T follicular helper cell (primary cell): Measurements from ENCODE around the gene PRDM16.

Experiments used
- DNase-seq: peaks from one replicate; pipeline ENCODE4 v3.0.0-alpha.2; 2020; ENCODE audit warnings: low read depth

PRDM16 gene

DNA sequence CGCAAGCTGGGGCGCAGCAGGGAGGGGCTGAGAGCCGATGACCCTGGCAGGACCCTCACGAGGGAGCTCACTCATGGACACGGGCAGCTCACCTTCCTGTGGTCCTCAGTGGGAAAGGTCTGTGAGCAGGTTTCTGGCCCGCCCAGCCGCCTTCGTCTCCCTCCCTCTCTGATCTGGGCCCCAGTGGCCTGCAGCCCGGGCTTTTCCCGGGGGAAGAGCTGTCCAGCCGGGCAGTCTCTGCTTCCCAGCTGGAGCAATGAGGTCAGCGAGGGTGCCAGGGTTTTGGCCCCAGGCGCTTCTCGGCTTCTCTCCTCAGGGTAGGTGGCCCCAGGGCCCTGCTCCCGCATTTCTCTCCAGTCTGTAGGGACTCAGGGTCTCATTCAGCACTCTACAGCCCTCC, 363.3 kb downstream of the PRDM16 start:
- no peak for DNase-seq

DNA sequence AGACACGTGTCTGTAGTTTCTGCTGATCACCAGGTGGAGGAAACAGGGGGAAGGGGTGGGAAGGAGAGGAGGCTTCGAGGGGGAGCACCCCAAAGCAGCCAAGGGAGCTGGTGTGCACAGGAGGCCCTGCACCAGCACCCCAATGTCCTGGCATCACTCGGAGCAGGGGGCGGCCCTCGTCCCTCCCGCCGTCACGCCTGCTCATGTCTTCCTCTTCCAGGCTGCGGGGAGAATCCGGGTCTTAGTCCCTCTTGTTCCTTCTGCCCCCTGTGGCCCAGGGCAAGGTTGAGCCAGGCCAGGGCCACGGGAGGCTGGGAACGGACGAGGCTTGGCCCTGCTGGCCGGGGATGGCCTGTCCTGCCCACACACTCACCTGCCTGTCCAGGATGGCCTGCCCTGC, 364.1 kb downstream of the PRDM16 start:
- no peak for DNase-seq

DNA sequence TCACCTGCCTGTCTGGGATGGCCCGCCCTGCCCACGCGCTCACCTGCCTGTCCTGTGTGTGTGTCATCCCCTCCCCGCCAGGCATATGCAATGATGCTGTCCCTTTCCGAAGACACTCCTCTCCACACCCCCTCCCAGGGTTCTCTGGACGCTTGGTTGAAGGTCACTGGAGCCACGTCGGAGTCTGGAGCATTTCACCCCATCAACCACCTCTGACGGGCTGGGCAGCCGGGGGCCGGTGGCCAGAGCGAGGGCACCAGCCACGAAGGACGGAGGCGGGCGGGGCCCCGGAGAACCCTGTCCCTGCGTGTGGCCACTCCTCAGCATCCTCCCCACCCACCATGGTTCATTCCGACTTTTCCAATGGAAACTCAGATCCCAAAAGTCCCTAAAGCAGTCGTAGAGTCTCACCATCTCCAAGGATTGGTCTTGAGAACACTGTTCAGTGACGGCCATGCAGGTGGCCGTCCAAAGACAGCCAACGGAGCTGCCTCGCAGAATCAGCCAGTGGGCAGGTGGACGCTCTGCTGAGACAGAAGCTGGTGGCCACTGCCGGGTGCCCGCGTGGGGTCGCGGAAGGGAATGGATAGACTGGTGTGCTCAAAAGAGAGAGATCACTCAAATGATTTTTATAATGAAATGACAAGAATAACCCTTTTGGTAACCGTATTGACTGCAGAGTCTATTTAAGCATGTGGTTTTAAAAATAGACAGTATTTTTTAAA, 364.8 kb downstream of the PRDM16 start:
- no peak for DNase-seq

DNA sequence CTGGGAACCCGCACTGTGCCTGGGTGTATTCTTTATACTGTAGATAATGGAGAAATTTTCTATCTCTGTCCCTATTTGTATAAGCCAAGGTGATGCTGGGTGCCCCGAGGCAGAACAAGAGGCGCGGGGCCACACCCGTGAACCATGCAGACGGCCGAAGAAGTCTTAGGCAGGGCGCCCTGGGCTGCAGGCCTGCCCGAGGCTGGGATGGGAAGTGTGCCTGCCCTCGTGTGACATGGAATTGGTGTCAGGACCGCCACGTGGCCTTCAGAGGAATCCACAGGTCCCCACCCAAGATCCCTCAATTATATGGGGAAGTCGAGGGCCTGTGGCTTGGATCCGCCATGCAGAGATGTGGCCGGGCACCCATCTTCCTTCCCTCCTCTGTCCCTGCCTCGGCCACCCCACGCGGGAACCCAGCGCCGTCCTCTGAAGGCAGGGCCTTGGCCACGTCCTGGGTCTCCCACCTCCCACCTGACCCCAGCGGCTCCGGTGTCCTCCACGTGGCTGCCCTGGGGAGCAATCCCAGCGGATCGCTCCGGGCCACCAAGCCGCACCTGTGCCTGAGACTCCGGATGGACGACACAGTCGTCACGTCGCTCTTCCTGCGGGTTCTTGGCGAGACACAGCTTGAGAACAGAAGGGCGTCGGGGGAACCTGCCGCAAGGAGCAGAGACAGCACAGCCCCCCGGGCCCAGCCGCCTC, 365.6 kb downstream of the PRDM16 start:
- no peak for DNase-seq

DNA sequence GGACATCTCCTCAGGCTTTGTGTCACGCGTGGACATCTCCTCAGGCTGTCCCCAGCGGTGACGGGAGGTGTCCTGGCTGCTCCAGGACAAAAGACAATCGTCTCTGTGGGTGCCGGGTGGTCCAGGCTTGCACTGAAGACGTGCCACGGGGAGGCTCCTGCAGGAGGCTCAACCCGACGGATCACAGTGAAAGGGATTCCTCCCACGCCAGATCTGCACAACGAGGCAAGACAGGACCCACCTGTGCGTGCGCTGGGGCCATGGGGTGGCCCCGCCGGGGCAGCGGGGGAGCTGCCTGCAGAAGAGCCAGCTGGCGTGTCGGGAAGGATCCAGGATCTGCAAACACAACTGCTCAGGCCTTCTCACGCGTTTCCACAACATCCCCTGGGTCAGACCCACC, 366.7 kb downstream of the PRDM16 start:
- no peak for DNase-seq

DNA sequence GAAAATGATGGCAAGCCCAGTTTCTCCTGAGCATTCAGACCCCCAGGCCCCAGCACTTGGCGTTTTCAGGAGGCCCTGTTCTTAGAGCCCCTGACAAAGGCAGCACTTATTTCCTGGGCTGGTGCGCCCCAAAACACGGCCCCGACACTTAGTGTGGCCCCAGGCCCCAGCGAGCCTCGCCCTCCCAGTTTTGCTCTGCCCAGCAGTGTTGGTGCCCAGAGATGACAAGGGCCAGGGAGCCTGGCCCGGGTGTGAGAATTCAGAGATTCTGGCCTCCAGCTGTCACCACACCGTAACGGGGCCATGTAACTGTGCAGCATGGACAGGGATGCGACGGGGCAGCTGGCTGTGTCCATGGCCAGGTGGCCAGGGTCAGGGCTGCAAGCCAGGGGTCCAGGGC, 367.4 kb downstream of the PRDM16 start:
- DNase-seq, result no peak

DNA sequence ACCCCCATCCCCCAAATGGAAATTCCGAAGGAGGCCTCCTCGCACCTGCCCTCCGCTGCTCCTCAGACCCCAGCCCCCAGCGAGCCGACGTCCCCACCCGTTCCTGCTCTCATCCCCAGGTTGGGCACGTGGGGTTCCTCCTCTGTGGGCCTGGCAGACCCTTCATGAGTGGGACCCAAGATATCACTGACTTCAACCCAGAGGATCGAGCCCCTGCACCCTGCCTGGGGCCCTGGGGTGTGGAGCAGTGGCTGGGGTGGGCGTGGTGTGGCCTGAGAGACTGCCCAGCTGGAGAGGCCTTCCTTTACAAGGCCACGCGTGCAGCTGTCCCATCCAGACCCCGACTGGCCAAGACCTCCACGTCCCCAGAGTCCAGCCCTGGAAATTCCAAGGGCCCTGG, 367.9 kb downstream of the PRDM16 start:
- DNase-seq, result no peak

DNA sequence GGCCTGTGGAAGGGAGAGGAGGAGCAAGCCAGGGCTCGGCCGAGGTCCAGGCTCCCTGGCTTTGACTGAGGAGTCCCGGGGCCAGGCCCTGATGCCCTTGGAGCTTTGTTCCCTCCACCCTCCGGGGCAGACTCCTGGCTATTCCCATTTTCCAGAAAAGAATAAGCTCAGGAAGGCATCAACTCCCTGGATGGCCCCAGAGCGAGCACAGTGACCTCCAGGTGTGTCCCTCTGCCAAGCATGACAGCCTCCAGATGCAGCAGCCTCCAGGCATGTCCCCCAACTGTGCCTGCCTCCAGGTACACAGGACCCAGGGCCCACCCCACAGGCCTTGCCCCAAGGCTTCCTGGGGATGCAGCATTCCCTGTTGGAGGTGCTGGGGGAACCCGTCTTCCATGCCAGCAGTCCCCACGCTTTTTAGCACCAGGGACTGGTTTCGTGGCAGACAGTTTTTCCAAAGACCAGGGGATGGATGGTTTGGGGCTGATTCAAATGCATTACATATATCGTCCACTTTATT, 369.7 kb downstream of the PRDM16 start:
- DNase-seq, result no peak

DNA sequence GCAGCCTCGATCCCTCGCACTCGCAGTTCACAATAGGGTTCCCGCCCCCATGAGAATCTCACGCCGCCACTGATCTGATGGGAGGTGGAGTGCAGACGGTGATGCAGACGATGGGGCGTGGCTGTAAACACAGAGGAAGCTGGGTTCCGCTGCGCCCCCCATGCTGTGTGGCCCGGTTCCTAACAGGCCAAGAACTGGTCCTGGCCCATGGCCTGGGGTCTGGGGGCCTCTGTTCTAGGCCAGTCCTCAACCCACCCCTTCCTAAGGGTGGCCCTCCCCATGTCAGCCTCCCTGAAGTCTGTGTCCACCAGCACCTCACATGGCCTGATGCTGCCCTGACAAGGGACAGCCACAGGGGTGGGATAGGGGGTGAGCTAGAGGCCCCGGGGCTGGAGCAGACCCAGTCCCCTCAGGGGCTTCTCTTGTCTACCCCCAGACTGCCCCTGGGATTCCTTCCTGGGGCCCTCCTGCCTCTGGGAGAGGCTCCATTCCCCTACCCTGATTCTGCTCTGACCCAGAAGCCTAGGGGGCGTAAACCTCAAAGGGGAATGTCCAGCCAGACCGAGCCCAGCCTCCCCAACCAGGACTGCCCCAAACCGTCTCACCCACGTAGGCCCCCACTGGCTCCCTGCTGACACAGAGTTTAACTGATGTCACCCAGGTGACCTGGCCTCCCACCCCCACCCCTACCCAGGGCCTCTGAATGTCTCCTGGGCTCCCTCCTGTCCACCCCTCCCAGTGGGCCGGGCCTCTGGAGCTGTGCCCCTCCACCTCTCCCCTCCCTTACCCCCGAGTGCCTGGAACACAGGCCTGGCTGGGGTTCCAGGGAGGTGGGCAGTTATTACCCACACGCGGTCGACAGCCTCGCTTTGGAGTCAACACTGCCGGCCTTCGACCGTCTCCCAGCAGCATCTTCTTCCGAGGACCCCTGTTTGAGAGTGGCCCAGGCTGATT, 370.6 kb downstream of the PRDM16 start:
- DNase-seq, result no peak

DNA sequence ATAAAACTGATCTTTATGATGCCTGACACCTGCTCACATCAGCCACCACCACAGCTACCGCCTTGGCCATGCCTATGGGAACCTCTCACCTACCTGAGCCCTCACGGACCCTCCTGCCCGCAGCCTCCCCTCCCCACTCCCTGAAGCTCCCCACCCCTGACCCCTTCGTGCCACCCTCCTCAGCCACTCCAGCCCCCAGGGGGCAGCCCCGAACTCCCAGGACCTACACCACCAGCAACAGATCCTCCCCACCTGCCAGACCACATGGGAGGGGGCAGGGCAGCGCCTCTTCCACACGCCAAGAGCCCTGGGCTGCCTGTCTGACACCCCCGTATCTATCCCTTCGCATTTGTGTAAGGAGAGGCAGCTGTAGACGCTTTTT, 371.3 kb downstream of the PRDM16 start:
- DNase-seq, result no peak

DNA sequence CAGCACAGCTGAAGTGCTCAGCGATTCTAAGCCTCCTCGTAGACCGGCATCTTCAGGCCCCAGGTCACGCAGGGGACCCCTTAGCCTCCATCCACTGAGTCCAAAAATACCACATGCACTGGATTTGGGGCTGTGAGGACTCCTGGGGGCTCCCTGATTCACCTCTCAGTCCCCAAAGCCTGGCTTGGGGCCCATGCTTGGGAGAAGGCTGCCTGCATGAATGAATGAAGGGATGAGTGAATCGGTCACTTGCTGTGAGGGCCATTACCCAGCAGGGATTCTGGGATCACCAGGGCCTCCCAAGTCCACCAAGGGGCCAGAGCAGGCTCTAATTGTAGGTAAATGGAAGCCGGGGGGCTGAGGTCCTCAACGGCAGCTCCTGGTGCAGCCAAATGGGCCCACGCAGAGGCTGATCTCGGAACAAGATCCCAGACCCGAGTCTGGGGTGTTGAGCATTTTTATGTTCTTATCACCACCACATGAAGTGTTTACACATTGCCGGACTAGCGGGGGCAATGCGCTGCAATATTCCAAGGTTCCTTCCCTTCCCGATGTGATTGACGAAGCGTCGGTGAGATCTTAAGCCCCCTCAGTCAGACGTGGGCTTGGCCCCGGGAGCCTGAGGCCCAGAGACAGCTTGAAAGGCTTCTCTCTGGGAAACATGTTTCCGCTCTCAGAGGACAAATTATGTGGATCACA, 371.9 kb downstream of the PRDM16 start:
- no peak for DNase-seq

DNA sequence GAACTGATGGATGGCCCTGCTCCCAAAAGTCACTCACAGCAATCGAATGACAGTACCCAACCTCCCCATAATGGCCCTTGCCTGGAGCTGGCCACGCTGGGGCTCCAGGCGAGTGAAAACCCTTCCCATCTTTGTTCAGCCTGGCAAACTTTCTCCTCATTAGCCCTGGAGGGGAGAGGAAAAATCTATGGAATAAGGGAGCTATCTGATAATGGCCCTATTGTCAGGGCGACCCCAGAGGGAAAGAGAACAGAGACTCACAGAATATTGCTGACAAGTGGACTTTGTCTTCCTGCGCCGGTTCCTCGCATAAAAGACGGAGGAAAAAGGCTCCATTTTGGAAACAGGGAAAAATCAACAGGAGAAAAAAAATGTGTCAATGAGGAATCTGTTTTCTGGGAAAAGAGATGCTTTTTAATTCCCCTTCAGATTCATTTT, 372.4 kb downstream of the PRDM16 start:
- no peak for DNase-seq

DNA sequence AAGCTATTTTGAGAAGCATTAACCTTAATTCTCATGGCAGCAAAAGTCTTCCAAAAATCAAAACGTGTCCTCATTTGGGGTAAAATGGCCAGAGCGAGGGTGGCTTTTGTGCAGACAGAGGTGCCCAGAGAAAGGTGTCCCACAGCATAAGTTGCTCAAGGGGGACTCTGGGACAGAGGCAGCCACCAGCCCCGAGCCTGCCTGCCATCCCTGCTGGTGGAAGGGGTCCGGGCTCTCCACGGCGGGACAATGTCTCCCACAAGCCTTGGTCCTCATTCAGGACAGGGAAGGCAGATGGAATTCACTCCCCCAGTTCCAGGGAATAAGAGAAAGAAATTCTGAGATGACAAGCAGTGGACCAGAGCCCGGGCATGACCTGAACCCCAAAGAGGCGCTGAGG, 372.9 kb downstream of the PRDM16 start:
- DNase-seq, result no peak

DNA sequence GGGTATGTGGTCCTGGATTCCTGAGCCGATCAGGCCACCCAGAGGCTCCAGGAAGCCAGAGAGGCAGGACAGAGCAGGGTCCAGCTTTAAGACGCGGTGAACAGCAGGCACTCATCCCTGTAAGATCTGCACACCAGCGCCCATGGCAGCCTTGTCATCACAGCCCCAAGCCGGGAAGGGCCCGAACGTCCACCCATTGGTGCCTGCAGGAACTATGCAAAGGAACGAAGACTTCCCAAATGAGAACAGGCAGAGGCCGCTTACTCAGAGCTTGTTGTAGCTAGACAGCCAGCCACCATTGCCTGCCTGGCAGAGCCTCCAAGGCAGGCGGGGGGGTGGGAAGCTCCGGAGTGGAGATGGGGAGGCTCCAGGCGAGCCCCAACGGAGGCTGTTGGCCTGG, 373.3 kb downstream of the PRDM16 start:
- no peak for DNase-seq

DNA sequence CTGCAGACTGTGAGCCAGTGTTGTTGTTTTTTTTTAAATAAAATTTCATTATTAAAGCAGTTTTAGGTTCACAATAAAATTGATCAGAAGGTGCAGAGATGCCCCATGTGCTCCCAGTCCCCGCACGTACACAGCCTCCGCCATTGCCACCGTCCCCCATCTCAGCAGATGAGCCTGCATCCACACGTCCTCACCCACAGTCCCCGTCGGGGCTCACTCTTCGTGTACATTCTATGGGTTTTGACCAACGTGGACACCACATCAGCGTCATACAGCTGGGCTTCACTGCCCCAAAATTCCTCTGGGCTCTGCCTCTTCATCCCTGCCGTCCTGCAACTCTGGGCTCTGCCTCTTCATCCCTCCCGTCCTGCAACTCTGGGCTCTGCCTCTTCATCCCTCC, 373.9 kb downstream of the PRDM16 start:
- no peak for DNase-seq

DNA sequence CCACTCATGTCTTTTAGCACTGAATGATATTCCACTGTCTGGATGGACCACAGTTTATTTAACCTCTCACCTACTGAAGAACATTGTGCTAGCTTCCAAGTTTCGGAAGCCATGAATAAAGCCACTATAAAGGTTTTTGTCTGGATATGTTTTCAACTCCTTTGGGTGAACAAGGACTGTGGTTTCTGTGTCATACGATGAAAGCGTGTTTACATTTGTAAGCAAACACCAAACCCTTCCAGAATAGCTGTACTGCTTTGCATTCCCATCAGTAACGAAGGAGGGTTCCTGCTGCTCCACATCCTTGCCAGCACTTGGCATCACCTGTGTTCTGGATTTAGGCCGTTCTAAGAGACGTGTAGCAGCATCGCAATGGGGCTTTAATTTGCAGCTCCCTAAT, 374.8 kb downstream of the PRDM16 start:
- DNase-seq, result no peak

DNA sequence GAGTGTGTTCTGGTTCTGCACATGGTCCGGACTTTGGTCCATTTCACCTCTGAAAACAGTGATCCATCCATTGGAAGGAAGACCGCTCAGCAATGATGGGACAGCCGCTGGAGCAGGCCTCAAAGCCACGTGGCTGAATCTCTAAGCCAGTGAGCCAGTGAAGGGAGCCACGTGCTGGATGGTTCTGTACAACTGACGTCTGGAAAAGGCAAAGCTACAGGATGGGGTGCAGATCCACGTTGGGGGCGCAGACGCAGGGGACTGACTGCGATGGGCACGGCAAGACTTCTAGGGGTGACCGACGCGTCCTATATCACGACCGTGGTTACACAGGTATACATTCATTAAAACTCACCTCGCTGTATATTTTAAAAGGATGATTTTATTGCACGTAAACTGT, 375.3 kb downstream of the PRDM16 start:
- DNase-seq, result no peak

DNA sequence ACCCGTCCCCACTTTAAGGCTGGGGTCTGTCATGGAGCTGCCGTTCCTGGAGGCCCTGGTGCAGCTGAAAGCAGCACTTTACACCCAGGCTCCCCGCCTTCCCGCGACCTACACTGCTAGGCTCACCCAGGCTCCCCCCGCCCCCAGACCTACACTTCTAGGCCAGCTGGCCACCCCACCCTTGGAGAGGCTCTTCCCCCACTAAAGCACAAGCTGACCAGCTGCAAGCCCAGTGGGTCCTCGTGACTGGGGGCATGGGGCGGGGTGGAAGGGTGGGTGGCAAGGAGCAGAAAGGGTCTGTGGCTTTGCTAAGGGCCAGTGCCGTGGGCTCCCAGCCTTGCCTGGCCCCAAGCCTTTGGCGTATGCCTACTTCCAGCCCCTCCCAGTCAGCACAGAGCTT, 375.7 kb downstream of the PRDM16 start:
- DNase-seq, result no peak

DNA sequence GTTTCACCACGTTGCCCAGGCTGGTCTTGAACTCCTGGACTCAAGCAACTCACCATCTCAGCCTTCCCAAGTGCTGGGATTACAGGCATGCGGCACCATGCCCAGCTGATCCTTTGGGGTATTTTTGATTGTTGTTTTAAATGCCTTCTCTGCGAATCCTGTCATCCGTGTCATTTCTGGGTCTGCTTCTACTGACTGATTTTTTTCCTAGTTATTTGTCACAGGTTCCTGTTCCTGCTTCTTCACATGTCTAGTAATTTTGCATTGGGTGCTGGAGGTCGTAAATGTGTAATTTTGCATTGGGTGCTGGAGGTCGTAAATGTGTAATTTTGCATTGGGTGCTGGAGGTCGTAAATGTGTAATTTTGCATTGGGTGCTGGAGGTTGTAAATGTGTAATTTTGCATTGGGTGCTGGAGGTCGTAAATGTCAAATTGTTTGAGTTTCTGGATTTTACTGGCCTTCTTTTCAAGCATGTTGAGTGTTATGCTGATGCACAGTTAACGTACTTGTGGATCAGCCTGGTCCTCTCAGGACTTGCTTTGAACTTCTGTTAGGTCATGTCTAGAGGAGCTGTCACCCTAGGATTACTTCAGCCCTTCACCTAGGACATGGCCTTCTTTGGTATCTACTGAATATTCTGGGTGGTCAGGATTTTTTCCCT, 381.3 kb downstream of the PRDM16 start:
- no peak for DNase-seq

DNA sequence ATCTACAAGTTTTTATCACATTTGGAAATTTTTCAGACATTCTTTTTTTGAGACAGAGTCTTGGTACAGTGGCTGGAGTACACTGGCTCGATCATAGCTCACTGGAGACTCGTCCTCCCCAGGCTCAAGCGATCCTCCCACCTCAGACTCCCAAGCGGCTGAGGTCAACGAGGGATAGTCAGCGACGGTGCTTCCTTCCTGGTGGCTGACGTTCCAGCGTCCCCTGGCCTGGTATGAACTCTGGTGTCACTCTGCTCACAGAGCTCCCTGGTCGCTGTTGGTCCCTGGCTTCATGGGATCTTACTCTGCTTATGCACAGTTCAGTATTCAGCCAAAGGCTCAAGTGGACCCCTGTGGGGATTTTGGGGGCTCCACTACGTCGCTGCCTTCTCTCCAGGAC, 382.0 kb downstream of the PRDM16 start:
- DNase-seq, result no peak
